Colonic mucosa (tissue), 4 donors: ENCODE measurements around the gene BCL11B. TPM values are rescaled to one million over a fixed set of nuclear protein-coding genes. Genes with fewer than 3 reads are reported as not detected.

Experiments
- DNase-seq: peaks from one replicate; pipeline ENCODE4 v3.0.0-alpha.2; 2020
- H3K27ac ChIP-seq: fragments of 200-600 bp; one replicate; pipeline ENCODE4 v1.8.0; 2021
- H3K27me3 ChIP-seq: fragments of 200-600 bp; one replicate; pipeline ENCODE4 v1.8.0; 2021
- H3K36me3 ChIP-seq: fragments of 200-600 bp; one replicate; pipeline ENCODE4 v1.8.0; 2021
- H3K4me1 ChIP-seq: fragments of 200-600 bp; one replicate; pipeline ENCODE4 v1.8.0; 2021; ENCODE audit warnings: mild to moderate bottlenecking
- H3K4me3 ChIP-seq: fragments of 200-600 bp; one replicate; pipeline ENCODE4 v1.8.0; 2021
- H3K9ac ChIP-seq, 2 donors: one replicate each; pipeline ENCODE4 v1.7.0; 2013; ENCODE audit warnings: control low read depth in 2 of 2, low read depth in 2 of 2, low read length in 2 of 2
- H3K9me3 ChIP-seq: fragments of 200-600 bp; one replicate; pipeline ENCODE4 v1.8.0; 2021
- CTCF ChIP-seq: fragments of 200-600 bp; IDR thresholded peaks from one replicate; pipeline ENCODE4 v1.8.0; 2022; ENCODE audit warnings: antibody characterized with exemption, mild to moderate bottlenecking
- intact Hi-C: fragments of 100-400 bp; cut with DNase I; formaldehyde crosslinking; loops from one replicate; pipeline ENCODE4 v1.14.1; 2022
- total RNA-seq, 2 donors: library from RNA; stranded (reverse); fragmentation: NEBNext Ultra II Directional in 1 of 2; extraction: Animal tissue kit (Norgen Biotek cat#: 25700) in 1 of 2; gene quantifications; one replicate each; pipeline ENCODE4 v1.2.1, GENCODE V29; 2021
- donor health status: healthy.
- donor health status: DM: no; HTN: no; CAD: no.
- donor health status: DM: no; HTN: no; CAD: no.

The BCL11B gene
- total RNA-seq, 2 donors from 2014 or later = 5.6 to 10.4 TPM

GRCh38 chr14:99209409-99209808 lies 62.6 kb downstream of the BCL11B start:
- no peaks in the 10 kb centered on the region for H3K9me3 ChIP-seq
- no peak for TF ChIP-seq CTCF
- no peaks in the 10 kb centered on the region for H3K36me3 ChIP-seq
- H3K4me3 ChIP-seq = no peak overlapping the region
- DNase-seq = no peak
- H3K27me3 ChIP-seq = no peaks in the 10 kb centered on the region
- intact Hi-C loops = no loop called here
- no peaks in the 10 kb centered on the region for H3K4me1 ChIP-seq
- H3K9ac ChIP-seq = no peak overlapping the region
- H3K27ac ChIP-seq = no peak overlapping the region

GRCh38 chr14:99208318-99208717 lies 63.7 kb downstream of the BCL11B start:
- H3K36me3 ChIP-seq = no peaks in the 10 kb centered on the region
- H3K27ac ChIP-seq = no peak overlapping the region
- H3K9me3 ChIP-seq = no peaks in the 10 kb centered on the region
- no peak for TF ChIP-seq CTCF
- no peaks in the 10 kb centered on the region for H3K27me3 ChIP-seq
- no peak overlapping the region for H3K9ac ChIP-seq
- no peaks in the 10 kb centered on the region for H3K4me1 ChIP-seq
- H3K4me3 ChIP-seq = no peak overlapping the region
- DNase-seq = no peak
- intact Hi-C loops = no loop called here

- no peaks in the 10 kb centered on the region for H3K9me3 ChIP-seq
- intact Hi-C loops = no loop called here
- H3K27me3 ChIP-seq = no peaks in the 10 kb centered on the region
- H3K4me3 ChIP-seq = no peak overlapping the region
- no peaks in the 10 kb centered on the region for H3K4me1 ChIP-seq
- H3K27ac ChIP-seq = no peak overlapping the region
- no peaks in the 10 kb centered on the region for H3K36me3 ChIP-seq
- no peak overlapping the region for H3K9ac ChIP-seq
- no peak for DNase-seq
- TF ChIP-seq CTCF = no peak
Observed at GRCh38 chr14:99207456-99207855, 64.5 kb downstream of the BCL11B start.

GRCh38 chr14:99206090-99206489 lies 65.9 kb downstream of the BCL11B start:
- no peak for TF ChIP-seq CTCF
- H3K27ac ChIP-seq = no peak overlapping the region
- H3K9me3 ChIP-seq = no peaks in the 10 kb centered on the region
- no peaks in the 10 kb centered on the region for H3K4me1 ChIP-seq
- DNase-seq = no peak
- no peak overlapping the region for H3K9ac ChIP-seq
- H3K4me3 ChIP-seq = no peak overlapping the region
- intact Hi-C loops = no loop called here
- no peaks in the 10 kb centered on the region for H3K36me3 ChIP-seq
- no peaks in the 10 kb centered on the region for H3K27me3 ChIP-seq

GRCh38 chr14:99205086-99205688 lies 66.8 kb downstream of the BCL11B start:
- Histone ChIP-seq H3K9me3 (no peaks in the 10 kb centered on the region), H3K4me1 (no peaks in the 10 kb centered on the region), H3K4me3 (no peak overlapping the region), H3K27ac (no peak overlapping the region), H3K36me3 (no peaks in the 10 kb centered on the region), H3K27me3 (no peaks in the 10 kb centered on the region), H3K9ac (no peak overlapping the region)
- intact Hi-C loops = no loop called here
- TF ChIP-seq CTCF = no peak
- no peak for DNase-seq
